Neural cell (in vitro differentiated cells): Measurements from ENCODE around the gene BFSP2. TPM values are rescaled to one million over a fixed set of nuclear protein-coding genes. Genes with fewer than 3 reads are reported as not detected.

Source experiments
- H2AFZ ChIP-seq: fragments of 200-600, 300-800 bp; sonication (generic), shearing (Covaris generic); 2 replicates; pipeline ENCODE4 v1.6.0; 2014; ENCODE audit warnings: low read depth, mild to moderate bottlenecking, antibody characterized with exemption, low read length, moderate library complexity
- H3F3A ChIP-seq: fragments of 200-600 bp; shearing (Covaris generic); 2 replicates; pipeline ENCODE4 v1.6.1; 2016; ENCODE audit warnings: mild to moderate bottlenecking, moderate library complexity, mixed read lengths, antibody characterized with exemption, low read length; ENCODE audit not compliant: insufficient read depth, poor library complexity, severe bottlenecking
- H3K27ac ChIP-seq: fragments of 200-600, 300-800 bp; sonication (generic), shearing (Covaris generic); 2 replicates; pipeline ENCODE4 v1.5.1; 2014; ENCODE audit warnings: mild to moderate bottlenecking, low read length, moderate library complexity
- H3K27me3 ChIP-seq: fragments of 300-800, 200-600 bp; sonication (generic), shearing (Covaris generic); 2 replicates; pipeline ENCODE4 v1.6.0; 2014; ENCODE audit warnings: mild to moderate bottlenecking, low read depth, low read length, moderate library complexity; ENCODE audit not compliant: insufficient read depth
- H3K36me3 ChIP-seq: fragments of 300-800, 200-600 bp; sonication (generic), shearing (Covaris generic); 2 replicates; pipeline ENCODE4 v1.5.1; 2014; ENCODE audit warnings: mild to moderate bottlenecking, antibody characterized with exemption, low read length, moderate library complexity; ENCODE audit not compliant: insufficient read depth
- H3K4me2 ChIP-seq: fragments of 300-800, 200-600 bp; sonication (generic), shearing (Covaris generic); 2 replicates; pipeline ENCODE4 v1.6.0; 2014; ENCODE audit warnings: mild to moderate bottlenecking, low read length
- H3K4me3 ChIP-seq: fragments of 300-800, 200-600 bp; sonication (generic), shearing (Covaris generic); 2 replicates; pipeline ENCODE4 v1.5.1; 2014; ENCODE audit warnings: mild to moderate bottlenecking, low read length, moderate library complexity
- H3K79me2 ChIP-seq: fragments of 200-600 bp; shearing (Covaris generic); replicated peaks from 2 replicates; pipeline ENCODE4 v1.6.0; 2014; ENCODE audit warnings: mild to moderate bottlenecking, low read length, moderate library complexity; ENCODE audit not compliant: insufficient read depth
- H3K9ac ChIP-seq: fragments of 300-800, 200-600 bp; sonication (generic), shearing (Covaris generic); 2 replicates; pipeline ENCODE4 v1.6.1; 2016; ENCODE audit warnings: mild to moderate bottlenecking, low read length, mixed read lengths
- H3K9me2 ChIP-seq: fragments of 200-600 bp; shearing (Covaris generic); 2 replicates; pipeline ENCODE4 v1.6.1; 2016; ENCODE audit warnings: mild to moderate bottlenecking, low read length, mixed read lengths; ENCODE audit not compliant: insufficient read depth
- H3K9me3 ChIP-seq: fragments of 200-600, 300-800 bp; sonication (generic), shearing (Covaris generic); 2 replicates; pipeline ENCODE4 v1.6.1; 2016; ENCODE audit warnings: mild to moderate bottlenecking, mixed run types, low read length, moderate library complexity, mixed read lengths
- H4K20me1 ChIP-seq: fragments of 200-600 bp; shearing (Covaris generic); 2 replicates; pipeline ENCODE4 v1.6.1; 2016; ENCODE audit warnings: mild to moderate bottlenecking, mixed run types; ENCODE audit not compliant: insufficient read depth
- CTCF ChIP-seq: fragments of 450-650 bp; IDR thresholded peaks from 2 replicates; pipeline ENCODE4 v1.5.1; 2014; ENCODE audit warnings: antibody characterized with exemption, mild to moderate bottlenecking, moderate library complexity; ENCODE audit not compliant: poor library complexity, severe bottlenecking
- EP300 ChIP-seq: fragments of 450-650 bp; conservative IDR thresholded peaks from 2 replicates; pipeline ENCODE4 v1.6.1; 2014; ENCODE audit warnings: antibody characterized with exemption, mild to moderate bottlenecking, moderate library complexity; ENCODE audit not compliant: poor library complexity, severe bottlenecking
- EZH2 ChIP-seq: fragments of 200-600, 300-800 bp; shearing (Covaris generic), sonication (generic); IDR thresholded peaks from 2 replicates; pipeline ENCODE4 v1.6.1; 2014; ENCODE audit warnings: antibody characterized with exemption, low read length, borderline replicate concordance, mild to moderate bottlenecking; ENCODE audit not compliant: insufficient read depth, poor library complexity, severe bottlenecking
- MXI1 ChIP-seq: fragments of 450-650 bp; conservative IDR thresholded peaks from 2 replicates; pipeline ENCODE4 v1.6.1; 2014; ENCODE audit warnings: antibody characterized with exemption, mild to moderate bottlenecking; ENCODE audit not compliant: poor library complexity, severe bottlenecking
- POLR2AphosphoS5 ChIP-seq: IDR thresholded peaks from 2 replicates; pipeline ENCODE4 v1.6.1; 2012
- RAD21 ChIP-seq: fragments of 450-650 bp; conservative IDR thresholded peaks from 2 replicates; pipeline ENCODE4 v1.6.1; 2014; ENCODE audit warnings: antibody characterized with exemption, mild to moderate bottlenecking, moderate library complexity
- REST ChIP-seq: IDR thresholded peaks from 2 replicates; pipeline ENCODE4 v1.6.1; 2012; ENCODE audit warnings: borderline replicate concordance
- SMC3 ChIP-seq: fragments of 450-650 bp; conservative IDR thresholded peaks from 2 replicates; pipeline ENCODE4 v1.6.1; 2014; ENCODE audit warnings: antibody characterized with exemption, mild to moderate bottlenecking, moderate library complexity; ENCODE audit not compliant: poor library complexity
- TAF1 ChIP-seq: IDR thresholded peaks from 2 replicates; pipeline ENCODE4 v1.6.1; 2012; ENCODE audit warnings: low read depth
- polyA plus RNA-seq: library from polyadenylated mRNA; depleted of rRNA; stranded (reverse); fragments of >200 nt; gene quantifications from 2 replicates; pipeline ENCODE4 v1.2.3, GENCODE V29; 2014

Gene BFSP2
- polyA plus RNA-seq, 1 donor from 2014 or later = not detected

- Histone ChIP-seq H3F3A (no peaks in the 10 kb centered on the region), H3K27me3 (no peaks in the 10 kb centered on the region), H3K36me3 (no peaks in the 10 kb centered on the region), H3K4me3 (no peak overlapping the region), H2AFZ (no peak overlapping the region), H3K79me2 (no peaks in the 10 kb centered on the region), H3K4me2 (no peak overlapping the region), H3K27ac (no peak overlapping the region), H3K9me3 (no peaks in the 10 kb centered on the region), H3K9me2 (no peaks in the 10 kb centered on the region), H4K20me1 (no peaks in the 10 kb centered on the region), H3K9ac (no peak overlapping the region)
- no peak for TF ChIP-seq POLR2AphosphoS5
- no peak for TF ChIP-seq TAF1
- TF ChIP-seq MXI1 = no peak
- no peak for TF ChIP-seq SMC3
- no peak for TF ChIP-seq EZH2
- TF ChIP-seq EP300 = no peak
- TF ChIP-seq REST = no peak
- no peak for TF ChIP-seq RAD21
- TF ChIP-seq CTCF = no peak
These were observed 74.5 kb downstream of the BFSP2 start for GRCh38 chr3:133474251-133474801.

GRCh38 chr3:133474817-133475216 is 75.0 kb downstream of the BFSP2 start:
- H3K27ac ChIP-seq = no peak overlapping the region
- H3K79me2 ChIP-seq = no peaks in the 10 kb centered on the region
- no peaks in the 10 kb centered on the region for H3F3A ChIP-seq
- H4K20me1 ChIP-seq = no peaks in the 10 kb centered on the region
- no peaks in the 10 kb centered on the region for H3K9me3 ChIP-seq
- H3K9ac ChIP-seq = no peak overlapping the region
- H3K4me2 ChIP-seq = no peak overlapping the region
- no peak overlapping the region for H3K4me3 ChIP-seq
- no peaks in the 10 kb centered on the region for H3K9me2 ChIP-seq
- H2AFZ ChIP-seq = no peak overlapping the region
- H3K27me3 ChIP-seq = no peaks in the 10 kb centered on the region
- no peaks in the 10 kb centered on the region for H3K36me3 ChIP-seq
- TF ChIP-seq EZH2 = no peak
- TF ChIP-seq REST = no peak
- TF ChIP-seq TAF1 = no peak
- no peak for TF ChIP-seq SMC3
- TF ChIP-seq EP300 = no peak
- TF ChIP-seq CTCF = no peak
- no peak for TF ChIP-seq POLR2AphosphoS5
- no peak for TF ChIP-seq RAD21
- TF ChIP-seq MXI1 = no peak
